Liver (tissue), 3 donors: ENCODE data around the gene LOC128125822.

ENCODE experiments used
- ATF3 ChIP-seq: IDR thresholded peaks from 2 replicates; pipeline ENCODE4 v1.6.1; 2016; ENCODE audit warnings: antibody characterized with exemption
- CTCF ChIP-seq: fragments of 150-350 bp; IDR thresholded peaks from 2 replicates; pipeline ENCODE4 v1.5.1; 2017; ENCODE audit warnings: improper control_type of control experiment, low read depth, low read length; ENCODE audit not compliant: missing input control
- EGR1 ChIP-seq, 2 donors: IDR thresholded peaks; 2 replicates each; pipeline ENCODE4 v1.6.1; 2016 to 2018; ENCODE audit warnings: antibody characterized with exemption in 2 of 2, low read depth in 2 of 2
- FOXA1 ChIP-seq: IDR thresholded peaks from 2 replicates; pipeline ENCODE4 v1.6.1; 2016; ENCODE audit warnings: antibody characterized with exemption
- FOXA2 ChIP-seq: IDR thresholded peaks from 2 replicates; pipeline ENCODE4 v1.6.1; 2016; ENCODE audit warnings: antibody characterized with exemption
- GABPA ChIP-seq, 2 donors: IDR thresholded peaks in 1 of 2; conservative IDR thresholded peaks in 1 of 2; 2 replicates each; pipeline ENCODE4 v1.6.1; 2016; ENCODE audit warnings: antibody characterized with exemption in 2 of 2, mild to moderate bottlenecking in 1 of 2, moderate library complexity in 1 of 2
- JUND ChIP-seq, 2 donors: IDR thresholded peaks; 2 replicates each; pipeline ENCODE4 v1.6.1; 2016; ENCODE audit warnings: antibody characterized with exemption in 2 of 2
- MAX ChIP-seq: IDR thresholded peaks from 2 replicates; pipeline ENCODE4 v1.6.1; 2016; ENCODE audit warnings: antibody characterized with exemption
- RAD21 ChIP-seq, 2 donors: IDR thresholded peaks; 2 replicates each; pipeline ENCODE4 v1.6.1; 2016; ENCODE audit warnings: antibody characterized with exemption in 2 of 2, mild to moderate bottlenecking in 2 of 2
- REST ChIP-seq: IDR thresholded peaks from 2 replicates; pipeline ENCODE4 v1.6.1; 2016; ENCODE audit warnings: antibody characterized with exemption, mild to moderate bottlenecking
- SP1 ChIP-seq: IDR thresholded peaks from 2 replicates; pipeline ENCODE4 v1.6.1; 2018; ENCODE audit warnings: antibody characterized with exemption, mild to moderate bottlenecking
- TAF1 ChIP-seq: conservative IDR thresholded peaks from 2 replicates; pipeline ENCODE4 v1.6.1; 2016; ENCODE audit warnings: antibody characterized with exemption, mild to moderate bottlenecking
- YY1 ChIP-seq: IDR thresholded peaks from 2 replicates; pipeline ENCODE4 v1.6.1; 2016; ENCODE audit warnings: antibody characterized with exemption, mild to moderate bottlenecking
- ZBTB33 ChIP-seq: IDR thresholded peaks from 2 replicates; pipeline ENCODE4 v1.6.1; 2016; ENCODE audit warnings: antibody characterized with exemption
- donor health status: healthy.
- donor health status: healthy.

- TF ChIP-seq CTCF (no peak), YY1 (no peak), FOXA2 (no peak), REST (no peak), JUND (IDR thresholded peaks at IDR 0.05) (no peak), RAD21 (IDR thresholded peaks at IDR 0.05) (no peak), EGR1 (IDR thresholded peaks at IDR 0.05; ENCODE audit: low read depth in 2 of 2) (no peak), ATF3 (no peak), TAF1 (no peak), MAX (no peak), SP1 (no peak), ZBTB33 (no peak), FOXA1 (no peak), GABPA (IDR thresholded peaks at IDR 0.05 in 1 of 2, conservative IDR thresholded peaks at IDR 0.05 in 1 of 2) (no peak)
These were observed 42.1 kb upstream of the LOC128125822 start for GRCh38 chr6:63530182-63530581.
